Right lobe of liver (tissue), 6 donors: ENCODE results near the gene ARF1. TPM values are rescaled to one million over a fixed set of nuclear protein-coding genes. Genes with fewer than 3 reads are reported as not detected.

ENCODE experiments used
- ATAC-seq, 4 donors: fragments of 200-7000 bp; cut with Tn5 transposase; one replicate each; pipeline ENCODE4 v1.9.1; 2020; ENCODE audit warnings: mild to moderate bottlenecking in 4 of 4, moderate library complexity in 4 of 4
- DNase-seq, 3 donors: peaks; one replicate each; pipeline ENCODE4 v3.0.0-alpha.2; 2020
- H3K27ac ChIP-seq, 3 donors: fragments of 200-600 bp; one replicate each; pipeline ENCODE4 v1.8.0; 2022
- H3K27me3 ChIP-seq, 2 donors: fragments of 200-600 bp; one replicate each; pipeline ENCODE4 v1.8.0; 2022
- H3K36me3 ChIP-seq, 4 donors: fragments of 200-600 bp; sonication (generic) in 1 of 4; one replicate each; pipeline versions ENCODE4 v1.5.1 to v1.8.0; 2017 to 2022; ENCODE audit warnings: control low read depth in 1 of 4
- H3K4me1 ChIP-seq, 4 donors: fragments of 200-600 bp; sonication (generic) in 1 of 4; one replicate each; pipeline versions ENCODE4 v1.5.1 to v1.8.0; 2017 to 2022; ENCODE audit warnings: control low read depth in 1 of 4
- H3K4me3 ChIP-seq, 3 donors: fragments of 200-600 bp; one replicate each; pipeline ENCODE4 v1.8.0; 2022
- H3K9me3 ChIP-seq, 4 donors: fragments of 200-600 bp; sonication (generic) in 1 of 4; one replicate each; pipeline versions ENCODE4 v1.5.1 to v1.8.0; 2017 to 2022; ENCODE audit warnings: control low read depth in 1 of 4
- CTCF ChIP-seq, 4 donors: fragments of 200-600 bp in 3 of 4; fragments of 450-650 bp in 1 of 4; IDR thresholded peaks; one replicate each; pipeline versions ENCODE4 v1.5.1 to v1.8.0; 2016 to 2022; ENCODE audit warnings: antibody characterized with exemption in 4 of 4, mild to moderate bottlenecking in 2 of 4
- POLR2A ChIP-seq: fragments of 450-650 bp; IDR thresholded peaks from one replicate; pipeline ENCODE4 v1.6.1; 2017; ENCODE audit warnings: antibody characterized with exemption, mild to moderate bottlenecking
- WGBS: methylation state at CpG from one replicate; pipeline ENCODE4 v1.1.6; 2018; ENCODE audit warnings: low coverage, low lambda C conversion rate; ENCODE audit not compliant: insufficient coverage; ENCODE audit errors: missing lambda C conversion rate; 5-methylcytosine and 5-hydroxymethylcytosine counted together
- intact Hi-C, 2 donors: fragments of 100-400 bp; cut with DNase I; formaldehyde crosslinking; loops; one replicate each; pipeline versions ENCODE4 v1.11.2 to v1.14.1; 2022
- total RNA-seq, 6 experiments: library from RNA; depleted of rRNA in 2 of 6; stranded (reverse); fragments of >200 nt in 2 of 6; fragmentation: NEBNext Ultra II Directional in 3 of 6; extraction: Animal tissue kit (Norgen Biotek cat#: 25700) in 3 of 6; gene quantifications; one replicate each; pipeline versions ENCODE4 v1.1.0 to v1.2.4, GENCODE V29; 2016 to 2023
- donor health status: DM: no; HTN: yes; CAD: no.
- donor health status: DM: no; HTN: no; CAD: no.
- donor health status: DM: no; HTN: no; CAD: no.
- donor health status: DM: no; HTN: yes; CAD: no.
- donor health status: DM: no; HTN: yes; CAD: no.

ARF1 gene
- total RNA-seq, 6 experiments from 2014 or later = 143 to 261 (median 193) TPM

- DNase-seq (no peak), ATAC-seq (no peak)
- TF ChIP-seq POLR2A (no peak), CTCF (IDR thresholded peaks at IDR 0.05) (no peak)
- WGBS = 62% methylated on average over 4 of the region's 7 CpGs
- no peak overlapping the region for H3K4me3 ChIP-seq
- no peaks in the 10 kb centered on the region for H3K36me3 ChIP-seq
- intact Hi-C loops = no loop called here
- no peaks in the 10 kb centered on the region for H3K27me3 ChIP-seq
- H3K4me1 ChIP-seq = no peaks in the 10 kb centered on the region
- no peak overlapping the region for H3K27ac ChIP-seq
- H3K9me3 ChIP-seq = no peaks in the 10 kb centered on the region
Measured at GRCh38 chr1:228045405-228045804, 37.1 kb upstream of the ARF1 start.

GRCh38 chr1:228045871-228046270 lies 36.6 kb upstream of the ARF1 start:
- WGBS = no CpG with 5 or more reads among the region's 9 CpGs
- intact Hi-C loops = no loop called here
- no peak for TF ChIP-seq CTCF (IDR thresholded peaks at IDR 0.05)
- no peak for TF ChIP-seq POLR2A
- Histone ChIP-seq H3K4me1 (no peaks in the 10 kb centered on the region), H3K27ac (no peak overlapping the region), H3K27me3 (no peaks in the 10 kb centered on the region), H3K36me3 (no peaks in the 10 kb centered on the region), H3K4me3 (no peak overlapping the region), H3K9me3 (no peaks in the 10 kb centered on the region)
- no peak for ATAC-seq
- DNase-seq = no peak

- H3K4me3 ChIP-seq = no peak overlapping the region
- DNase-seq = no peak
- no peak for ATAC-seq
- intact Hi-C loops = no loop called here
- H3K27ac ChIP-seq = no peak overlapping the region
- no peaks in the 10 kb centered on the region for H3K9me3 ChIP-seq
- TF ChIP-seq CTCF (IDR thresholded peaks at IDR 0.05) (no peak), POLR2A (no peak)
- WGBS = 87% methylated on average over 7 of the region's 8 CpGs
- H3K27me3 ChIP-seq = no peaks in the 10 kb centered on the region
- no peaks in the 10 kb centered on the region for H3K4me1 ChIP-seq
- H3K36me3 ChIP-seq = no peaks in the 10 kb centered on the region
Measured at GRCh38 chr1:228046421-228047182, 35.9 kb upstream of the ARF1 start.

- Histone ChIP-seq H3K4me1 (no peaks in the 10 kb centered on the region), H3K36me3 (no peaks in the 10 kb centered on the region), H3K27me3 (no peaks in the 10 kb centered on the region), H3K9me3 (no peaks in the 10 kb centered on the region), H3K4me3 (no peak overlapping the region), H3K27ac (no peak overlapping the region)
- ATAC-seq (no peak), DNase-seq (no peak)
- intact Hi-C loops = no loop called here
- WGBS = 67% methylated on average over 1 of the region's 7 CpGs
- TF ChIP-seq POLR2A = no peak
- no peak for TF ChIP-seq CTCF (IDR thresholded peaks at IDR 0.05)
Measured at GRCh38 chr1:228047183-228047466, 35.4 kb upstream of the ARF1 start.

- DNase-seq (no peak), ATAC-seq (no peak)
- Histone ChIP-seq H3K4me3 (no peak overlapping the region), H3K36me3 (no peaks in the 10 kb centered on the region), H3K4me1 (no peaks in the 10 kb centered on the region), H3K27me3 (no peaks in the 10 kb centered on the region), H3K9me3 (no peaks in the 10 kb centered on the region), H3K27ac (no peak overlapping the region)
- intact Hi-C loops = no loop called here
- WGBS = 90% methylated on average over 2 of the region's 5 CpGs
- TF ChIP-seq CTCF (IDR thresholded peaks at IDR 0.05) (no peak), POLR2A (no peak)
Measured at GRCh38 chr1:228048120-228048519, 34.4 kb upstream of the ARF1 start.
